HCT116 (cell line): ENCODE data around the gene PCBP3.

Experiments
- EZH2phosphoT487 ChIP-seq: fragments of 200-600 bp; IDR thresholded peaks from 2 replicates; pipeline ENCODE4 v1.6.1; 2018; ENCODE audit warnings: antibody characterized with exemption, borderline replicate concordance
- POLR2A ChIP-seq: IDR thresholded peaks from 2 replicates; pipeline ENCODE4 v1.7.0; 2011; ENCODE audit warnings: borderline replicate concordance; ENCODE audit not compliant: insufficient read depth, insufficient read length; ENCODE audit errors: extremely low read depth
- POLR2AphosphoS5 ChIP-seq: IDR thresholded peaks from 2 replicates; pipeline ENCODE4 v1.6.1; 2011; ENCODE audit warnings: mild to moderate bottlenecking, low read depth, low read length, moderate library complexity
- SP1 ChIP-seq: IDR thresholded peaks from 2 replicates; pipeline ENCODE4 v1.6.1; 2012; ENCODE audit warnings: low read depth
- ZNF274 ChIP-seq: fragments of 200-500 bp; sonication (Bioruptor generic); IDR thresholded peaks from 2 replicates; pipeline ENCODE4 v1.6.1; 2014; ENCODE audit warnings: mild to moderate bottlenecking, low read depth, low read length, inconsistent platforms
- TF ChIP-seq, protein P1 (sequence below), 3 experiments: fragments of 200-600 bp in 1 of 3; sonication (generic) in 1 of 3; IDR thresholded peaks in 2 of 3; conservative IDR thresholded peaks in 1 of 3; 2 replicates each; pipeline ENCODE4 v1.5.1; 2012 to 2017; ENCODE audit warnings: low read depth in 2 of 3, low read length in 2 of 3, antibody characterized with exemption in 1 of 3, borderline replicate concordance in 1 of 3, control low read depth in 1 of 3, mild to moderate bottlenecking in 1 of 3, mixed read lengths in 1 of 3, mixed run types in 1 of 3, moderate library complexity in 1 of 3; ENCODE audit not compliant: insufficient read depth in 1 of 3
- TF ChIP-seq, protein P2 (sequence below): IDR thresholded peaks from 2 replicates; pipeline ENCODE4 v1.6.1; 2012; ENCODE audit warnings: low read depth

DNA sequence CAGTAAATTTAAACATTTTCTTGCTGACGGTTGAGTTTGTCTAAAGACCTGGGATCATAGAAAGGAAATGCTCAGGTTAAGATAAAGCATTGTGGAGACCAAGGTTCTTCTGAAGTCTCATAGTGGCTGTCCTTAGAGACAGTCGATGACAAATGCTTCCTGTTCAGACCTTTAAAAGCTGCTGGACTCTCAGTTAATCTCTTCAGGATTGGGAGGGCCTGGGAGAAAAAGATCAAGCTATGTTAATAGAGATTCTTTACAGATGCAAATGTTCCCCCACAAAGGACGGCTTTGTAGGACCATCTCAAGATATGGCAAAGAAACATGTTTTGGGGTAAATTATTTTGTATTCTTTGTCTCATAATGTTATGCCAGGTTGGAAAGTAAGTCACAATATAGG, 213.4 kb downstream of the PCBP3 start:
- TF ChIP-seq, protein P1, sequence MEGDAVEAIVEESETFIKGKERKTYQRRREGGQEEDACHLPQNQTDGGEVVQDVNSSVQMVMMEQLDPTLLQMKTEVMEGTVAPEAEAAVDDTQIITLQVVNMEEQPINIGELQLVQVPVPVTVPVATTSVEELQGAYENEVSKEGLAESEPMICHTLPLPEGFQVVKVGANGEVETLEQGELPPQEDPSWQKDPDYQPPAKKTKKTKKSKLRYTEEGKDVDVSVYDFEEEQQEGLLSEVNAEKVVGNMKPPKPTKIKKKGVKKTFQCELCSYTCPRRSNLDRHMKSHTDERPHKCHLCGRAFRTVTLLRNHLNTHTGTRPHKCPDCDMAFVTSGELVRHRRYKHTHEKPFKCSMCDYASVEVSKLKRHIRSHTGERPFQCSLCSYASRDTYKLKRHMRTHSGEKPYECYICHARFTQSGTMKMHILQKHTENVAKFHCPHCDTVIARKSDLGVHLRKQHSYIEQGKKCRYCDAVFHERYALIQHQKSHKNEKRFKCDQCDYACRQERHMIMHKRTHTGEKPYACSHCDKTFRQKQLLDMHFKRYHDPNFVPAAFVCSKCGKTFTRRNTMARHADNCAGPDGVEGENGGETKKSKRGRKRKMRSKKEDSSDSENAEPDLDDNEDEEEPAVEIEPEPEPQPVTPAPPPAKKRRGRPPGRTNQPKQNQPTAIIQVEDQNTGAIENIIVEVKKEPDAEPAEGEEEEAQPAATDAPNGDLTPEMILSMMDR (IDR thresholded peaks at IDR 0.05 in 2 of 3, conservative IDR thresholded peaks at IDR 0.05 in 1 of 3; ENCODE audit: borderline replicate concordance in 1 of 3, insufficient read depth in 1 of 3, low read depth in 2 of 3, low read length in 2 of 3), result no peak
- no peak for TF ChIP-seq ZNF274
- no peak for TF ChIP-seq POLR2A
- TF ChIP-seq EZH2phosphoT487, result no peak
- no peak for TF ChIP-seq POLR2AphosphoS5
- no peak for TF ChIP-seq SP1
- TF ChIP-seq, protein P2, sequence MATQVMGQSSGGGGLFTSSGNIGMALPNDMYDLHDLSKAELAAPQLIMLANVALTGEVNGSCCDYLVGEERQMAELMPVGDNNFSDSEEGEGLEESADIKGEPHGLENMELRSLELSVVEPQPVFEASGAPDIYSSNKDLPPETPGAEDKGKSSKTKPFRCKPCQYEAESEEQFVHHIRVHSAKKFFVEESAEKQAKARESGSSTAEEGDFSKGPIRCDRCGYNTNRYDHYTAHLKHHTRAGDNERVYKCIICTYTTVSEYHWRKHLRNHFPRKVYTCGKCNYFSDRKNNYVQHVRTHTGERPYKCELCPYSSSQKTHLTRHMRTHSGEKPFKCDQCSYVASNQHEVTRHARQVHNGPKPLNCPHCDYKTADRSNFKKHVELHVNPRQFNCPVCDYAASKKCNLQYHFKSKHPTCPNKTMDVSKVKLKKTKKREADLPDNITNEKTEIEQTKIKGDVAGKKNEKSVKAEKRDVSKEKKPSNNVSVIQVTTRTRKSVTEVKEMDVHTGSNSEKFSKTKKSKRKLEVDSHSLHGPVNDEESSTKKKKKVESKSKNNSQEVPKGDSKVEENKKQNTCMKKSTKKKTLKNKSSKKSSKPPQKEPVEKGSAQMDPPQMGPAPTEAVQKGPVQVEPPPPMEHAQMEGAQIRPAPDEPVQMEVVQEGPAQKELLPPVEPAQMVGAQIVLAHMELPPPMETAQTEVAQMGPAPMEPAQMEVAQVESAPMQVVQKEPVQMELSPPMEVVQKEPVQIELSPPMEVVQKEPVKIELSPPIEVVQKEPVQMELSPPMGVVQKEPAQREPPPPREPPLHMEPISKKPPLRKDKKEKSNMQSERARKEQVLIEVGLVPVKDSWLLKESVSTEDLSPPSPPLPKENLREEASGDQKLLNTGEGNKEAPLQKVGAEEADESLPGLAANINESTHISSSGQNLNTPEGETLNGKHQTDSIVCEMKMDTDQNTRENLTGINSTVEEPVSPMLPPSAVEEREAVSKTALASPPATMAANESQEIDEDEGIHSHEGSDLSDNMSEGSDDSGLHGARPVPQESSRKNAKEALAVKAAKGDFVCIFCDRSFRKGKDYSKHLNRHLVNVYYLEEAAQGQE, result no peak
